Measurements from ENCODE around the gene ZNF611.
A peak's percentile ranks its signal among the peaks of the same experiment; 100 is the strongest.
"Not testable (repeated sequence)": the region's sequence is repeated elsewhere in the genome, so short reads cannot be mapped to it uniquely, and the experiment has no call there.

Gene ZNF611

GRCh38 chr19:52715902-52716301 lies 18.9 kb downstream of the ZNF611 start:
- not testable (repeated sequence) for DNase-seq

GRCh38 chr19:52715330-52715729 lies 19.5 kb downstream of the ZNF611 start:
- not testable (repeated sequence) for DNase-seq

GRCh38 chr19:52713051-52713450 lies 21.8 kb downstream of the ZNF611 start:
- DNase-seq, result not testable (repeated sequence)

- not testable (repeated sequence) for DNase-seq
Measured at GRCh38 chr19:52711661-52712060, 23.2 kb downstream of the ZNF611 start.

GRCh38 chr19:52710538-52710937 lies 24.3 kb downstream of the ZNF611 start:
- DNase-seq, result no peak

GRCh38 chr19:52705615-52706014 lies 29.2 kb downstream of the ZNF611 start:
- not testable (repeated sequence) for DNase-seq

- no peak for DNase-seq
Measured at GRCh38 chr19:52703917-52704316, 30.9 kb downstream of the ZNF611 start.

- DNase-seq, result no peak
Measured at GRCh38 chr19:52700673-52701072, 34.2 kb downstream of the ZNF611 start.

- DNase-seq, result not testable (repeated sequence)
Measured at GRCh38 chr19:52699555-52699954, 35.3 kb downstream of the ZNF611 start.

- DNase-seq, result no peak
Measured at GRCh38 chr19:52695996-52696395, 38.8 kb downstream of the ZNF611 start.

- no peak for DNase-seq
Measured at GRCh38 chr19:52694921-52695320, 39.9 kb downstream of the ZNF611 start.

GRCh38 chr19:52694281-52694680 lies 40.6 kb downstream of the ZNF611 start:
- DNase-seq, result not testable (repeated sequence)

- no peak for DNase-seq
Measured at GRCh38 chr19:52692431-52693008, 42.3 kb downstream of the ZNF611 start.

GRCh38 chr19:52691737-52692136 lies 43.1 kb downstream of the ZNF611 start:
- DNase-seq, result no peak

- no peak for DNase-seq
Measured at GRCh38 chr19:52691215-52691610, 43.6 kb downstream of the ZNF611 start.

- peak; percentile 95 for DNase-seq
Measured at GRCh38 chr19:52690369-52691214, 44.3 kb downstream of the ZNF611 start.

GRCh38 chr19:52689843-52690368 lies 44.9 kb downstream of the ZNF611 start:
- peak; percentile 8 for DNase-seq

- not testable (repeated sequence) for DNase-seq
Measured at GRCh38 chr19:52688925-52689796, 45.7 kb downstream of the ZNF611 start.

GRCh38 chr19:52688335-52688734 lies 46.5 kb downstream of the ZNF611 start:
- DNase-seq, result no peak

GRCh38 chr19:52687684-52688083 lies 47.2 kb downstream of the ZNF611 start:
- no peak for DNase-seq

GRCh38 chr19:52685811-52686210 lies 49.0 kb downstream of the ZNF611 start:
- DNase-seq, result no peak

- not testable (repeated sequence) for DNase-seq
Measured at GRCh38 chr19:52681216-52681615, 53.6 kb downstream of the ZNF611 start.

- no peak for DNase-seq
Measured at GRCh38 chr19:52679598-52679997, 55.2 kb downstream of the ZNF611 start.

All from HCEC 1CT (cell line).